OCI-M1 (cell line): ENCODE measurements around the gene SFI1.
A peak's percentile ranks its signal among the peaks of the same experiment; 100 is the strongest.
"Not testable (repeated sequence)": the region's sequence is repeated elsewhere in the genome, so short reads cannot be mapped to it uniquely, and the experiment has no call there.

Source experiments
- DNase-seq: peaks from one replicate; lab custom pipeline; 2025; lab: John Stamatoyannopoulos, UW

Gene SFI1

DNA sequence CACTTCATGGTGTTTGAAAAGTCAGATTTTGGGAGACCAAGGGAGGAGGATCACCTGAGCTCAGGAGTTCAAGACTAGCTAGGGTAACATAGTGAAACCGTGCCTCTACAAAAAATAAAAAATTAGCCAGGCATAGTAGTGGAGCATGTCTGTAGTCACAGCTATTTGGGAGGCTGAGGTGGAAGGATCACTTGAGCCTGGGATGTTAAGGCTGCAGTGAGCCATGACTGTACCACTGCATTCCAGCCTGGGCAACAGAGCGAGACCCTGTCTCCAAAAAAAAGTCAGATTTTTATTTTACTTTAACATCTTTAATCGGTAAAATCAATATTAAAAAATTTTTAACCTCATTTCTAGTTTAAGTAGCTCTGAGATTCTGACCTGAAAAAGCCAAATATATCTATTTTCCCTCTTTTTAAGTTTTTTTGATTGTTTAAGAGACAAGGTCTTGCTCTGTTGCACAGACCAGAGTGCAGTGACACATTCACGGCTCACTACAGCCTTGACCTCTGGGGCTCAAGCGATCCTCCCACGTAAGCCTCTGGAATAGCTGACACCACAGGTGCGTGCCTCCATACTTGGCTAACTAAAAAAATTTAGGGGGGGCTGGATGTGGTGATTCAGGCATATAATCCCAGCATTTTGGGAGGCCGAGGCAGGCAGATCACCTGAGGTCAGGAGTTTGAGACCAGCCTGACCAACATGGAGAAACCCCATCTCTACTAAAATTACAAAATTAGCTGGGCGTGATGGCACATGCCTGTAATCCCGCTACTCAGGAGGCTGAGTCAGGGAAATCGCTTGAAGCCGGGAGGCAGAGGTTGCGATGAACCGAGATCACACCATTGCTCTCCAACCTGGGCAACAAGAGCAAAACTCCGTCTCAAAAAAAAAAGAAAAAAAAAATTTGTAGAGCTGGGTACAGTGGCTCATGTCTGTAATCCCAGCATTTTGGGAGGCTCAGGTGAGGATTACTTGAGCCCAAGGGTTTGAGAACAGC, 48.4 kb downstream of the SFI1 start:
- DNase-seq = no peak

DNA sequence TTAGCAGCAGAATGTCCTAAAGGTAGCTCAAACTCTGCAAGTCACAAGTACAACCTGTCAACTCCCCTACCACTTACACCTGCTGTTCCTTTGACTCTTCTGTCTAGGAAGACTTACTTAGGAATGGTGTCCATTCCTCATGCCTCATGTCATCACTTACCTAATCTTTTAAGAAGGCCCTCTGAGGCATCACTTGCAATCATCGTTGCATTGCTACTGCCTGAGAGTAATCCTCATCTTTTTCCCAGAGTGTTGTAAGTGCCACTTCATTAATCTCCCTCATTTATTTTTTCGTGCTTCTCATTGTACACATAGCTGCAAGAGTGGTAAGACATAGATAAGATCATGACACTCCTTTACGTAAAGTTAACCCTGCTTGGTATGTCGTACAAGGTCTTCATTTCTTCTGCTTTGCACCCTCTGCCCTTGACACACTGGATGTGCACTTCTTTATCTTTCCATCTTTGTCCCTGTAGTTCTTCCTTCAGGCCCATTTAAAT, 54.6 kb downstream of the SFI1 start:
- DNase-seq = no peak

DNA sequence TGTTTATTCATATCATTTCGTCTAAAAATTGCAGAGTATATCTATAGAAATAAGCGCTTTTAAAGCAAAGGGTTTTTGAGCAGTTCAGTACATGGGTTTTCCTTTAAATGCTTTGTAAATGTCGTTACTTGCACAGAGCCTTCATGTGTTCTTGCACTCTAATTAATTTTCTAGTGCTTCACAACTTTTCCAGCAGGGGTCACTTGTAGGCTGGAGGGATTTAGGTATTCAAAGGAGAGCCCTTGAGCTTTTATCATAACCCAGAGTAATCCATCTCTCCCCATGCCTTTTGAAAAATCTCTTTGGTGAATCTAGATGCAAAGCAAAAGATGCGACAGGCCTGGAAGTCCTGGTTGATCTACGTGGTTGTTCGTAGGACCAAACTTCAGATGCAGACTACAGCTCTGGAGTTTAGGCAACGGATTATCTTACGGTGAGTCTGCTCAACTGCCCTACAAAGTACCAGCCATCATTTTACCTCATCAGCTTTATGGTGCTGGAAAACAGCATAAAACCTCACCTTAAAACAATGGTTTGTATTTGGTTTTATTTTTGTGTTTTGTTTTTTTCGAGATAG, 60.4 kb downstream of the SFI1 start:
- DNase-seq = peak; percentile 76

DNA sequence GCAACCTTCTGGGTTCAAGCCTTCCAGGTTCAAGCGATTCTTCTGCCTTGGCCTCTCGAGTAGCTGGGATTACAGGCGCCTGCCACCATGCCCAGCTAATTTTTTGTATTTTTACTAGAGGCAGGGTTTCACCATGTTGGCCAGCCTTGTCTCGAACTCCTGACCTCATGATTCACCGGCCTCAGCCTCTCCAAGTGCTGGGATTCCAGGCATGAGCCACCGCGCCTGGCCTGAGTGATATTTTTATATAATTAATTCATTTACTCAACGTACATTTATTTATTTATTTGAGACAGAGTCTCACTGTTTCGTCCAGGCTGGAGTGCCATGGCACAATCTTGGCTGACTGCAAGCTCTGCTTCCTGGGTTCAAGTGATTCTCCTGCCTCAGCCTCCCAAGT, 62.2 kb downstream of the SFI1 start:
- DNase-seq = not testable (repeated sequence)

DNA sequence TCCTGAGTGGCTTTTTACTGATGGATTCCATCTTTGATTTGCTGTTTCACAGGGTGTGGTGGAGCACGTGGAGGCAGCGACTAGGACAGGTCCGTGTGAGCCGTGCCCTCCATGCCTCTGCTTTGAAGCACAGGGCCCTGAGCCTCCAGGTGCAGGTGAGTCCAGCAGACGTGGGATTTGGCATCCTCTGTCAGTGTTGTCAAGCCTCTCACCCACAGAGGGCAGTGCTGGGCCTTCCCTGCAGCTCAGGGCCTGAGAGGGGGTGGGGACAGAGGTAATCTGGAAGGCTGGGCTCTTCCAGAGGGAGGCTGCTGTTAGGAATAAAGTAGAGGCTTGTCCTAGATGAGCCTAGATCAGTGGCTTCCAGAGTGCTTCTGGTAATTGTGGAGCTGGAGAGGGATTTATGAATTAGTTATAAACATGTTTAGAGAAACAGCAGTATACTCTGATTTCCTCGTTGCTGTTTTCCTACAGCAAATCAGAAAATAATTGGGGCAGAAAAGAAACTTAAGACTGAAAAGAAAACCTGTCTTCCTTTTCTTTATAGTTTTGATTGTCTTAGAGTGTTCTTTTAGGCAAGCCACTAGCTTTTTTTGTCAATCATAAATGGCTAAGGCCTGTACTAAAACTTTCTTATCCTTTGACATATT, 65.0 kb downstream of the SFI1 start:
- peak; percentile 84 for DNase-seq

DNA sequence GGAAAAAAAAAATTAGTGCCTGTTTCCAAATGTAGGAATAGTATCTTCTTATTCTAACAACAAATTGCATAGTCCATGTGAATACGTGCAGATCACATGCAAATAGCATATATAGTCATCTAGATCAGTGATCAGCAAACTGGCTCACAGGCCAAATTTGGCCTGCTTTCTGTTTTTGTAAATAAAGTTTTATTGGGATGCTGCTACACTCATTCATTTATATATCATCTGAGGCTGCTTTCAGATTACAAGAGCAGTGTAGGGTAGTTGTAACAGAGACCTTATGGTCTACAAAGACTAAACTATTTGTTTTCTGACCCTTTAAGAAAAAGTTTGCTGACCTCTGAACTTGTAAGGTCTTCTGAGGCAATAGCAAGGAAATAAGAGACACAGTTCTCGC, 65.6 kb downstream of the SFI1 start:
- peak; percentile 20 for DNase-seq

DNA sequence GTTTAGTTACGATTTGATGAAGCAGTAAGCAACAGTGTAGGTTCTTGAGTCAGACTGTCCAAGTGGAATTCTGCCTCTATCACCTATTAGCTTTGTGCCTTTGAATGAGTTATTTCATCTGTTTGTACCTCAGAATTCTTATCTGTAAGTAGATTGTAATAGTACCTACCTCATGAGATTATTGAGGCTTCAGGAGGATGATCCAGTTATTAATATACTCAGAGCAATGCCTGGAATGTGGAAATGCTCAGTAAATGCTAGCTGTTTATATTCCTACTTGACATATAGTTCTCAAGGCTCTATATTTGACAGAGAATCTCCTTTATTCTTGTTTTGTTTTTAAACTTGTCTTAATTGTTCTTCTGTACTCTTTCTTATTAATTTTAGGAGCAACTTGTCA, 70.1 kb downstream of the SFI1 start:
- DNase-seq = no peak

DNA sequence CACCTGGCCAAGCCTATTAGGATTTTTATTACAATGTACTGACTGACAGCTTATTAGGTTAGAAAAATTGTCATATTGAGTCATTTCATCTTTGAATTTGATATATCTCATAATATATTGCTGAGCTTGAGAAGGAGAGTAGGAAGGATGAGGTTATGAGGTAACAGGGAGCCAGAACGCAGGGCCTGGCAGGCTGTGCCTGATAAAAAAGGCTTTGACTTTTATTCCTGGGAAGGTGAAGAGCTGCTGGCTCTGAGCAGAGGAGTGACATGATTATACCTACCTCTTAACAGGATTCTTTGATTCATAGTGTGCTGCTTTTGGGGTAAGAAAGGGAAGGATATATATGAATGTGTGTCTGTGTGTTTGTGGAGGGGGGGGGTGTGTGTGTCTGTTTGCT, 70.9 kb downstream of the SFI1 start:
- DNase-seq = no peak

DNA sequence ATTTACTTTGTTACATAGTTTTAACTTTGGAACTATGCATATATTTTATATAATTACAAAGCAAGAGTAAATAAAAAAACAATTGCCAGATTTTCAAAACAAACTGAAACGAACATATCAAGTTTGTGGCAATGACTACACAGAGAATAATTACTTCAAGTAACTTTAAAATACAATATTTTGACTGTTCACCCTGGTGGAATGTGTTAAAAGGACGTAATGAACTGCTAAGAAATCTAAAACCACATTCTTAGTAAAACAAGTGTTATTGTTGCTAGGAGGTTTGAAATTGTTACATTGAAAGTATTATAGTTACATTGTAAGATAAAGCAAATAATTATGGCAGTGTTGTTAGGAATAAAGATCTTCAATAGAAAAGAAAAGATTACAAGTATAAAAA, 71.4 kb downstream of the SFI1 start:
- DNase-seq = no peak

DNA sequence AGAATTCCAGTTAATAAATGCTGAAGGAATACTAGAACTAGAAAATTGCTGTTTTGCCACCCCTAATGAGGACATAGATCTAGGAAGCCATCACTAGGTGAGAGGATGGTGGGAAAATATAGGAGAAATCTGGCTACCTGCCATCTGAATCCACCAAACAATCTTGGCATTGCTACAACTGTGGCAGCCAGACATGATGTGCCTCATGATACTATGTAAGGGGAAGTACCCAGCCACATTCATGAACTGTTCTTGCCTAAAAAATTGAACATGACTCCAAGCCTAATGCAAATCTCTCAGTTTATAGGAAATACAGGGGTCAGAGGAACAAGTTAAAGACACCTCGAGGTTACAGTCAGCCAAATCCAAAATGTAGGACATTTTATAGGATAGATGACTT, 72.8 kb downstream of the SFI1 start:
- DNase-seq = no peak

DNA sequence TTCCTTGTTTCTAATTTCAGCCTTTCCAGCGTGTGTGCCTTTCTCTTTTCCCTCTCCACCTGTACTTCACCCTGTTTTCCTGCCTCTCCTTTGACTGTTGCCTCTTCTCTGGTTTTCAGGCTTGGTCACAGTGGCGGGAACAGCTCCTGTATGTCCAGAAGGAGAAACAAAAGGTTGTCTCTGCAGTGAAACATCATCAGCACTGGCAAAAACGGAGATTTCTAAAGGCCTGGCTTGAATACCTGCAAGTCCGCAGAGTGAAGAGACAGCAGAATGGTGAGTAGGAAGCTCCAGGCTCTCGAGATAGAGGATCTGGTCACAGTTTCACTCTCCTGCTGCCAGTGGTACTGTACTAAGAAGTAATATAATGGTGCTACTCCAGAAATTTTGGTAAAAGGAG, 76.6 kb downstream of the SFI1 start:
- no peak for DNase-seq

DNA sequence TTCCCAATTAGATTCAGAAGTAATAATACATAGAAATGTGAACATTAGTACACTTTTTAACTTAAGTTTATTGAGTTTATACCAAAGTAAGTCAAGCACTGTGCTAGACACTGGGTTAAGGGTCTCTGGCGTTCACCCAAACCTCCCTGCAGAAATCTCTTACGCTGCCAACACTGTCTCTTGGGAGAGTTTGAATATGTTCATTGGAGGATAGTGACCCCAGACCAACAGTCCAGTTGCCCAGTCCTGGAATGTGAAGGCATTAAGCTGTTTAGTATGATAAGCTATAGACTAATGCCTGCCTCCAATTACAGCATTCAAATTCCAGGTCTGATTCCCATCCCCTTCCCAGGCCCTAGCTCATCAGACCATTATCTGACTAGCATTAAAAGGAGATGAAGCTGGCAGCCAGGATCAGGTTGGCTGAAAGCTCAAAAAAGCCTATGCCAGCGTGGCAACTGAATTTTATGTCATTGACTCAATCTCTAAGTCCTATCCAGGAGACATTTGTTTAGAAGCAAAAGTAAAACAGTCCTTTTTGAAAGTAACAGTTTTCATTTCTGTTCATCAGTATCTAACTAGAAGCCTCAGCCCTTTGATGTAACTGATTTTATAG, 77.8 kb downstream of the SFI1 start:
- DNase-seq = no peak

DNA sequence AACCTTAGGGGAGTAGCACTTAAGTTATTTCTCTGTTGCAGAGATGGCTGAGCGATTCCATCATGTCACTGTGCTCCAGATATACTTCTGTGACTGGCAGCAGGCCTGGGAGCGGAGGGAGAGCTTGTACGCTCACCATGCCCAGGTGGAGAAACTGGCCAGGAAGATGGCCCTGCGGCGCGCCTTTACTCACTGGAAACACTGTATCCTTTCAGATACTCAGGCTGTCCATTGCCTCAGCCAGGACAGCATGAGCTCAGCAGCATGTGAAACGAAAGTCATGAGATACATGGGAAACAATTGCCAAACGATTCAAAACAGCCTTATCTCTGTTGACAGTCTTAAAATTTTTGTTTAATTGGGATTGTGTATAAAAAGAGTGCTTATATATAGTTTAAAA, 78.9 kb downstream of the SFI1 start:
- DNase-seq = no peak

DNA sequence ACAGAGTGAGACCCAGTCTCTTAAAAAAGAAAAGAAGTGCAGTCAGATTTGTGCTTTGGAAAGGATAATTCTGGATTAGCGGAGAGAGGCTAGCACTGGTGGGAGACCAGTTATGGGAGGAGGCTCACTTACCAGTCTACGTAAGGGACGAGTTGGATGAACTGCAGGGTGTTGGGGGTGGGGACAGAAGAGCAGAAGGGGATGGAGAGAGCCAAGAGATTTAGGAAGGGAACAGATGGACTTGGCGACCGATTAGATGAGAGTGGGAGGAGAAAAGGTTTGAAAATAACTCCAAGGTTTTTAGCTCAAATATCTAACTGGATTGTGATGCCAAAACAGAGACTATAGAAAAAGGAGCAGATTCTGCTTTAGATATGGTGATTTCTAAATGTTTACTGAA, 81.4 kb downstream of the SFI1 start:
- DNase-seq = no peak

DNA sequence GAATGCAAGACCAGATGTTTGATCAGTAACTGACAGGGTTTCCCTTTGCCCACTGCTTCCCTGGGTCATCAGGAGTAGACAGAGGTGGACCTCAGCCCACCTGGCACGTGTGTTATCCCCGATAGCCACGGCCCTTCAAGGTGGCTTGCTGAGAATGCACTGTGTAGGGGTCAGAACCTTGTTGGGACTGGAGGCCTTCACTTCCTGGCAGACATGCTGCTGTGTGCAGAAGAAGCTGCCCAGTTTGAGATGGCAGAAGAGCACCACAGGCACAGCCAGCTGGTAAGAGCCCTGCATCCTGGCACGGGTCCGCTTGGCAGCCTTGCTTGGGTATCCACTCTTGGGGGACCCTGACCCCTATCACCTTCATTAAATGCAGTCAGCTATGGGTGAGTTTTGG, 81.8 kb downstream of the SFI1 start:
- no peak for DNase-seq

DNA sequence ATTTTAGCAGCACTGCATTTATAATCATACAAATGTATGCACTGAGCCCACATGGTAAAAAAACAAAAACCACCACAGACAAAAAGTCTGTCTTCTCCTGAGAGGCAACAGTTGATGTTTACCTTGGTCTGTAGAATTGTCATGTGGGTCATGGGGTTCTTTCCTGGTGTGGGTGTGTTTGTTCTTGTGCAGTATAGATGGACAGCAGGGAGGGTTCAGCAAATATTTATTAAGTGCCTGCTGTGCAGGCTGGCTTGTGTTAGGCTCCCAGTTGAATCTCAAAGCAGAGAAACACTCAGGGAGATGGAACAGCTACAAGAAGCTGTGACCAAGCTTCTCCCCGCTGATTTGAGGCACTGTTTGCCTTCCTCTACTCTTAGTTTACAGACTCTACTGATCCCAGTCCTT, 83.5 kb downstream of the SFI1 start:
- no peak for DNase-seq

DNA sequence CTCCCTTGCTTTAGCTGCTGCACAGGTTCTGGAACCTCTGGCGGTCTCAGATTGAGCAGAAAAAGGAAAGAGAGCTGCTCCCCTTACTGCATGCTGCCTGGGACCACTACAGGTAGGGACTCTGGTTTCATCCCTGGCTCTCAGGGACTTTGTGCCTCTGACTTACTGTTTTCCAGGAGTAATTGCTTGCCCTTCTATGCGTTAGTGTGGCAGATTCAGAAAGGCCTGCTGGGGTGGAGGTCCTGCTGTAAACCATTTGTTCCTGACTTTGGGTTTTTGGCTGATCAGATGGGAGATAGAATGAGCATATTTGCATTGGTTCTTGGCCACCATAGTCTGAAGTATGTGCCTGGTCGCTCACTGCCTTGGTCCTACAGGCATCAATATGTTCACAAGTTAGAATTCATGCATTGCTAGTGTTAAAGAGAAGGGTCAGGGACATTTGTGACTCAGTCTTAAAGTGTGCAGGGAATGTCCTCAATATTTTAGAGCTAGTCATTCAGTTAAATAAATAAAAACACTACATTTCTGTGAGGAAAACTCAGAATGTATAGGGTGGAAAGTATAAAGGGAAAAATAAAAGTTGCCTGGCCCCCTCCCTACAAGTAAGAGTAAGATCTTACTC, 87.6 kb downstream of the SFI1 start:
- DNase-seq = no peak

DNA sequence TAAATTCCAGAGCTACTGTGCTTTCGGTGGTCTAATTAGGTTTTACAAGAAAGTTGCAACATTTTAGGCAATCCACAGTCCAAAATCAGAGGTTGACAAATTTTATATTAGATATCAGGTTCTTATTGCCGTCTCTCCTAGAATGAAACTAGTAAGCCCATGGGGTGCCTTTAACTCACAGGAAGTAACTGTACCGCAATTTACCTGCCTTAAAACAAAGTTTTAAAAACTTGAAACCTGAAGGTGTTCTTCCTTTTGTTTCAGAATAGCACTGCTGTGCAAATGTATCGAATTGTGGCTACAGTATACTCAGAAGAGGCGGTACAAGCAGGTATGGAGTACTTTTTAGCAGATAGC, 88.4 kb downstream of the SFI1 start:
- no peak for DNase-seq

DNA sequence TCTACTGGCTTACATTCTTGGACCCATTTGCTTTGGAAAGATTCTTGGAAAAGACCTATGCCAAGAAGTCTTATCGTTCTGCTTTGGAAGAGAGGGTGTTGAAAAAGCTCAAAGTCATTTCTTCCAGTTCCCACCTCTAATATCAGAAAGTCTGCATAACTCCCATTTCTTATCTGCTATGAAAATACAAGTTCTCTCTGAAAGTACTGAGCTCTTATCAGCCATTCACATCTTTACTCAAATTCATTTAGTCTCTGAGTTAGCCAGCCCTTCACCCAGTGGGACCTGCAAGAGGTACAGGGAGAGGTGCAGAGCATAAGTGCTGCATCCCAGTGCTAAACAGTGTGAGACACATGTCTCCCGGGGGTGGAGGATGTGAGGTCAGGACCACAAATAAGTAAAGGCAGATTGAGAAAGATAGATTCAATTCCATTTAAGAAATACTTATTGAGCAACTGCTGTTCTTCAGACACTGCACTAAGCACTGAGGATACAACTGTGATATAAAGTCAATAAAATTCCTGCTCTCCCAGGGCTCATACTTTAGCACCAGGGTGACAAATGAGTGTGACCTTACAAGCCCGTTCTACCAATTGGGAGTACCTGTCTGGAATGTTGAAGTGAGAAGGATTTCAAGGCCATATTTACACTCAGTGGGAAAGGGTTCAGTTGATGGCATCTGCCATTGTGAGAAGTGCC, 89.0 kb downstream of the SFI1 start:
- peak; percentile 82 for DNase-seq

DNA sequence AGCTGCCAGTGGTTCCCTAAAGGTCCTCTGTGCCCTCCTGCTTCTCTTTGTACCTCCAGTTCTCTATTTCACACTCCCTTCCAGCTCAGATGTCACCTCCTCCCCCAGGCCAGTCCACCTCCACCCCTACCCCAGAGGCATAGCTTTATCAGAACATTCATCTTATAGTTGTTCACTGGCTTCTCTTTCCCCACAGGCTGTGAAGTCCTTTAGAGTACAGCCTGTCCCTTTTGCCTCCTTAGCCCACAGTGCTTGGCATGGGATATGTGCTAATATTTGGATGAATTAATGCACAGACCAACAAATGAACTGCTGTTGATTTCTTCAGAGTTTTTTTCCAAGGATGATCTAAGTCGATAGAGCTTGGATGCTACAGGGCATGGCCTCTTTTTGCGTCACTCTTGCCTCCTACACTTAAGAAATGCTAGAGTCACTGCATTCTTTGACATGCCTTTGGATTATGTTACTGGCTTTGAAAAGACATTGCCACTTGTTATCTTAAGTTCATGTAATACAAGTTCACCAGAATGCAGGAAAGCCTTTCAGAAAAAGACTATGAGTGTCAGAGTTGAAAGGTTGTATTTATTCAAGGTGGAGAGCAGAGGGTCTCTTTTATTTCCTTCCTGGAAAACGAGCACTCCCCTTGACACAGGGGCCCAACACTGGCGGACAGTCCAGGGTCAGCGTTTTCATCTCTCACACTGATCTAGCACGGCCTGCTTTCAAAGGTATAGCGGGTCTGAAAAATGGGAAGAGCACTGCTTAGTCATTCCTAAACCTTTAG, 90.0 kb downstream of the SFI1 start:
- DNase-seq = peak; percentile 58
